OCI-LY3 (cell line): ENCODE measurements around the gene SLC25A21.

Experiments used
- H2AFZ ChIP-seq: fragments of 200-600, 300-600 bp; shearing (Covaris generic); 2 replicates; pipeline ENCODE4 v1.6.0; 2014; ENCODE audit warnings: antibody characterized with exemption, low read depth, low read length
- H3K27ac ChIP-seq: fragments of 200-600, 300-600 bp; sonication (generic); 2 replicates; pipeline ENCODE4 v1.5.1; 2014; ENCODE audit warnings: mild to moderate bottlenecking, low read length, moderate library complexity, mixed read lengths
- H3K27me3 ChIP-seq: fragments of 200-600, 300-600 bp; sonication (generic); 2 replicates; pipeline ENCODE4 v1.6.1; 2014; ENCODE audit warnings: low read depth, low read length, mixed read lengths
- H3K36me3 ChIP-seq: fragments of 200-600, 300-600 bp; sonication (generic); replicated peaks from 2 replicates; pipeline ENCODE3; 2014; ENCODE audit warnings: low read depth, low read length, mixed read lengths
- H3K4me1 ChIP-seq: fragments of 300-600, 200-600 bp; sonication (generic); 2 replicates; pipeline ENCODE4 v1.6.1; 2014; ENCODE audit warnings: low read length, mixed read lengths
- H3K4me2 ChIP-seq: fragments of 200-600, 300-600 bp; sonication (generic); 2 replicates; pipeline ENCODE4 v1.6.1; 2014; ENCODE audit warnings: low read length, mixed read lengths
- H3K4me3 ChIP-seq: fragments of 300-600, 200-600 bp; sonication (generic); 2 replicates; pipeline ENCODE4 v1.5.1; 2014; ENCODE audit warnings: antibody characterized with exemption, mild to moderate bottlenecking, low read length, moderate library complexity
- H3K79me2 ChIP-seq: fragments of 300-600, 200-600 bp; shearing (Covaris generic); 2 replicates; pipeline ENCODE4 v1.6.1; 2014; ENCODE audit warnings: mild to moderate bottlenecking, low read length, mixed read lengths
- H3K9ac ChIP-seq: fragments of 300-600, 200-600 bp; shearing (Covaris generic); 2 replicates; pipeline ENCODE4 v1.6.0; 2014; ENCODE audit warnings: mild to moderate bottlenecking, low read length, moderate library complexity
- H3K9me3 ChIP-seq: fragments of 200-600, 300-600 bp; shearing (Covaris generic); 2 replicates; pipeline ENCODE4 v1.6.1; 2014; ENCODE audit warnings: low read length, mixed read lengths; ENCODE audit not compliant: insufficient read depth
- H4K20me1 ChIP-seq: fragments of 200-600, 300-600 bp; sonication (generic); 2 replicates; pipeline ENCODE4 v1.6.1; 2016; ENCODE audit warnings: low read length, mixed read lengths; ENCODE audit not compliant: insufficient read depth
- CTCF ChIP-seq: fragments of 200-600, 300-600 bp; sonication (generic); IDR thresholded peaks from 2 replicates; pipeline ENCODE4 v1.5.1; 2014; ENCODE audit warnings: antibody characterized with exemption, low read length, low read depth
- EZH2phosphoT487 ChIP-seq: fragments of 200-600 bp; shearing (Covaris generic); IDR thresholded peaks from 2 replicates; pipeline ENCODE4 v1.6.1; 2018; ENCODE audit warnings: antibody characterized with exemption, mixed run types, low read depth

The SLC25A21 gene

GRCh38 chr14:36690311-36691040, 481.9 kb downstream of the SLC25A21 start:
- TF ChIP-seq CTCF (no peak), EZH2phosphoT487 (no peak)
- H3K79me2 ChIP-seq, result no peaks in the 10 kb centered on the region
- H3K27me3 ChIP-seq, result 0 out of 2 replicates have a peak, but pooled peaks cover 4% of the 10 kb centered on the region
- no peak overlapping the region for H3K4me2 ChIP-seq
- no peaks in the 10 kb centered on the region for H3K36me3 ChIP-seq
- no peak overlapping the region for H3K9ac ChIP-seq
- no peak overlapping the region for H3K27ac ChIP-seq
- no peaks in the 10 kb centered on the region for H3K4me1 ChIP-seq
- no peak overlapping the region for H3K4me3 ChIP-seq
- no peaks in the 10 kb centered on the region for H3K9me3 ChIP-seq
- no peak overlapping the region for H2AFZ ChIP-seq
- no peaks in the 10 kb centered on the region for H4K20me1 ChIP-seq

GRCh38 chr14:36684946-36685345, 487.5 kb downstream of the SLC25A21 start:
- Histone ChIP-seq H3K9me3 (no peaks in the 10 kb centered on the region), H3K4me1 (no peaks in the 10 kb centered on the region), H3K9ac (no peak overlapping the region), H2AFZ (no peak overlapping the region), H3K79me2 (no peaks in the 10 kb centered on the region), H3K27ac (no peak overlapping the region), H3K36me3 (no peaks in the 10 kb centered on the region), H4K20me1 (no peaks in the 10 kb centered on the region), H3K27me3 (no peaks in the 10 kb centered on the region), H3K4me3 (no peak overlapping the region), H3K4me2 (no peak overlapping the region)
- TF ChIP-seq EZH2phosphoT487 (no peak), CTCF (no peak)

- no peak for TF ChIP-seq EZH2phosphoT487
- TF ChIP-seq CTCF, result no peak
- H3K36me3 ChIP-seq, result no peaks in the 10 kb centered on the region
- H2AFZ ChIP-seq, result no peak overlapping the region
- H3K9ac ChIP-seq, result no peak overlapping the region
- no peak overlapping the region for H3K4me3 ChIP-seq
- no peaks in the 10 kb centered on the region for H3K4me1 ChIP-seq
- H3K27me3 ChIP-seq, result no peaks in the 10 kb centered on the region
- H4K20me1 ChIP-seq, result no peaks in the 10 kb centered on the region
- H3K9me3 ChIP-seq, result no peaks in the 10 kb centered on the region
- no peaks in the 10 kb centered on the region for H3K79me2 ChIP-seq
- H3K27ac ChIP-seq, result no peak overlapping the region
- H3K4me2 ChIP-seq, result no peak overlapping the region
These were observed 489.2 kb downstream of the SLC25A21 start for GRCh38 chr14:36683083-36683724.

GRCh38 chr14:36682338-36682737, 490.1 kb downstream of the SLC25A21 start:
- H2AFZ ChIP-seq, result no peak overlapping the region
- no peaks in the 10 kb centered on the region for H3K79me2 ChIP-seq
- no peaks in the 10 kb centered on the region for H3K4me1 ChIP-seq
- no peak overlapping the region for H3K27ac ChIP-seq
- TF ChIP-seq EZH2phosphoT487 (no peak), CTCF (no peak)
- no peak overlapping the region for H3K4me3 ChIP-seq
- no peak overlapping the region for H3K9ac ChIP-seq
- H3K4me2 ChIP-seq, result no peak overlapping the region
- H3K27me3 ChIP-seq, result no peaks in the 10 kb centered on the region
- H3K36me3 ChIP-seq, result no peaks in the 10 kb centered on the region
- H4K20me1 ChIP-seq, result no peaks in the 10 kb centered on the region
- H3K9me3 ChIP-seq, result no peaks in the 10 kb centered on the region
